Dermis microvascular lymphatic vessel endothelial cell (primary cell): Measurements from ENCODE around the gene FOXS1. TPM values are rescaled to one million over a fixed set of nuclear protein-coding genes. Genes with fewer than 3 reads are reported as not detected.
"Not testable (repeated sequence)": the region's sequence is repeated elsewhere in the genome, so short reads cannot be mapped to it uniquely, and the experiment has no call there.

ENCODE experiments used
- DNase-seq, 2 donors: peaks; one replicate each; pipeline versions ENCODE4 v3.0.0 to v3.0.0-alpha.2; 2010; ENCODE audit warnings: low read depth in 2 of 2
- total RNA-seq: library from RNA; depleted of rRNA; stranded (reverse); fragments of >200 nt; gene quantifications from 2 replicates; pipeline ENCODE4 v1.2.1, GENCODE V29; 2014

Gene FOXS1
- total RNA-seq, 1 donor from 2014 or later: 0.39 TPM

GRCh38 chr20:31823360-31824124 lies 21.9 kb downstream of the FOXS1 start:
- DNase-seq: peak; percentile 85

- peak; percentile 45 to 67 for DNase-seq
Measured at GRCh38 chr20:31822421-31823330, 22.7 kb downstream of the FOXS1 start.

- DNase-seq: no peak
Measured at GRCh38 chr20:31821427-31821826, 24.0 kb downstream of the FOXS1 start.

- DNase-seq: no peak
Measured at GRCh38 chr20:31820228-31820627, 25.2 kb downstream of the FOXS1 start.

- no peak for DNase-seq
Measured at GRCh38 chr20:31819083-31819784, 26.2 kb downstream of the FOXS1 start, which contains the start of gene MYLK2. Gene MYLK2, plus strand, starts transcription at chr20:31819356. Its CDS starts 225 bp downstream, at chr20:31819581.

GRCh38 chr20:31818376-31818908 lies 27.0 kb downstream of the FOXS1 start:
- no peak for DNase-seq

- no peak for DNase-seq
Measured at GRCh38 chr20:31817461-31817860, 27.9 kb downstream of the FOXS1 start.

- no peak for DNase-seq
Measured at GRCh38 chr20:31816221-31816620, 29.2 kb downstream of the FOXS1 start.

- no peak for DNase-seq
Measured at GRCh38 chr20:31815408-31816188, 29.8 kb downstream of the FOXS1 start.

- not testable (repeated sequence) for DNase-seq
Measured at GRCh38 chr20:31814142-31814541, 31.3 kb downstream of the FOXS1 start.

- DNase-seq: no peak
Measured at GRCh38 chr20:31813611-31814010, 31.8 kb downstream of the FOXS1 start.

- peak in 1 of 2 donors; percentile 40 for DNase-seq
Measured at GRCh38 chr20:31811796-31812728, 33.3 kb downstream of the FOXS1 start.

- DNase-seq: no peak
Measured at GRCh38 chr20:31811198-31811597, 34.2 kb downstream of the FOXS1 start.

- no peak for DNase-seq
Measured at GRCh38 chr20:31809661-31810060, 35.7 kb downstream of the FOXS1 start.

GRCh38 chr20:31808481-31808880 lies 36.9 kb downstream of the FOXS1 start:
- DNase-seq: no peak

- DNase-seq: peak; percentile 16 to 40
Measured at GRCh38 chr20:31806564-31807355, 38.6 kb downstream of the FOXS1 start.

- no peak for DNase-seq
Measured at GRCh38 chr20:31803552-31804291, 41.7 kb downstream of the FOXS1 start.

GRCh38 chr20:31801508-31801907 lies 43.9 kb downstream of the FOXS1 start:
- DNase-seq: no peak
